ENCODE results near the gene PHF11. TPM values are rescaled to one million over a fixed set of nuclear protein-coding genes. Genes with fewer than 3 reads are reported as not detected.

PHF11 gene
- total RNA-seq, 2 experiments from 2014 or later = 29.9 to 59.8 TPM

DNA sequence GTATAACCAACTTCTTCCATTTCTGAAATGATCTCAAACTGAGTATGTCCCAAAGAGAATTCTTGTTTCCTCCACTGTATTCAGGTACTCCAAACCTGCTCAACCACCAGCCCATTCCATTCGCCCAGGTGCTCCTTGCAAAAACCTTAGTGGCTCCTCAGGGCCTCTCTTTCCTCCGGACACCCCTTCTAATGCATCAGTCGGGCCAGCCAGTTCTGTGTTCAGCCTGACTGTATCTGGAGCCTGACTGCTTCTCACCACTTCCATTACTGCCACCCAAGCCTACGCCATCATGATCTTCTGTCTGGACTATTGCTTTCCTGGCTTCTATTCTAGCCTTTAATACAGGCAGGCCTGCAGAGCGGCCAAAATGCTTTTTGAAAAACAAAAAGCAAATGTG is 1.5 kb downstream of the PHF11 start:
- no peaks in the 10 kb centered on the region for H4K20me1 ChIP-seq (ENCODE audit: insufficient read depth, low read length)
- peak overlapping the region; percentile 27 for H3K27ac ChIP-seq (ENCODE audit: low read depth, low read length, poor library complexity, severe bottlenecking)
- H3K9me3 ChIP-seq (ENCODE audit: low read length) = no peaks in the 10 kb centered on the region
- no peak overlapping the region for H3K4me3 ChIP-seq (ENCODE audit: low read depth, low read length, poor library complexity, severe bottlenecking)
- peak overlapping the region; percentile 89; the same call in 1 of the 2 replicates for H3K4me2 ChIP-seq (ENCODE audit: low read length)
- TF ChIP-seq EZH2phosphoT487 (IDR thresholded peaks at IDR 0.05; ENCODE audit: borderline replicate concordance, low read depth, low read length) = no peak
- TF ChIP-seq, protein P1, sequence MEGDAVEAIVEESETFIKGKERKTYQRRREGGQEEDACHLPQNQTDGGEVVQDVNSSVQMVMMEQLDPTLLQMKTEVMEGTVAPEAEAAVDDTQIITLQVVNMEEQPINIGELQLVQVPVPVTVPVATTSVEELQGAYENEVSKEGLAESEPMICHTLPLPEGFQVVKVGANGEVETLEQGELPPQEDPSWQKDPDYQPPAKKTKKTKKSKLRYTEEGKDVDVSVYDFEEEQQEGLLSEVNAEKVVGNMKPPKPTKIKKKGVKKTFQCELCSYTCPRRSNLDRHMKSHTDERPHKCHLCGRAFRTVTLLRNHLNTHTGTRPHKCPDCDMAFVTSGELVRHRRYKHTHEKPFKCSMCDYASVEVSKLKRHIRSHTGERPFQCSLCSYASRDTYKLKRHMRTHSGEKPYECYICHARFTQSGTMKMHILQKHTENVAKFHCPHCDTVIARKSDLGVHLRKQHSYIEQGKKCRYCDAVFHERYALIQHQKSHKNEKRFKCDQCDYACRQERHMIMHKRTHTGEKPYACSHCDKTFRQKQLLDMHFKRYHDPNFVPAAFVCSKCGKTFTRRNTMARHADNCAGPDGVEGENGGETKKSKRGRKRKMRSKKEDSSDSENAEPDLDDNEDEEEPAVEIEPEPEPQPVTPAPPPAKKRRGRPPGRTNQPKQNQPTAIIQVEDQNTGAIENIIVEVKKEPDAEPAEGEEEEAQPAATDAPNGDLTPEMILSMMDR (conservative IDR thresholded peaks at IDR 0.05; ENCODE audit: low read length) = no peak
- peaks cover 44% of the 10 kb centered on the region for H3K4me1 ChIP-seq (ENCODE audit: insufficient read depth, low read length, poor library complexity, severe bottlenecking)
- no peak overlapping the region for H2AFZ ChIP-seq (ENCODE audit: low read length)
- intact Hi-C loops (cut with micrococcal nuclease; ENCODE audit: unreplicated experiment) = loop anchor here (5.0 kb wide), 1 partner anchor 90 kb away; the partner anchor contains the start of gene RCBTB1
- ChIA-PET CTCF (ENCODE audit: unreplicated experiment) (interaction anchor here (1.4 kb wide), 1 partner anchor 54 kb away, joined by 3 read pairs; the partner anchor contains the start of gene CAB39L), POLR2A (interaction anchor here (0.8 to 2.8 kb wide), 2 partner anchors 53 to 64 kb away, joined by 3 to 28 read pairs; partner anchors contain the start of genes CAB39L and SETDB2)
- peaks cover 33% of the 10 kb centered on the region for H3K36me3 ChIP-seq (ENCODE audit: insufficient read depth, low read length)
- H3K9me2 ChIP-seq (ENCODE audit: insufficient read depth, low read length) = no peaks in the 10 kb centered on the region
- no peaks in the 10 kb centered on the region; the same call in 1 of the 2 replicates for H3K79me2 ChIP-seq (ENCODE audit: insufficient read depth, low read depth, low read length)
- DNase-seq (ENCODE audit: low spot score) = no peak
- BruUV-seq (replicated peaks) = TSS peak; percentile 36

- Histone ChIP-seq H3K4me1 (ENCODE audit: insufficient read depth, low read length, poor library complexity, severe bottlenecking) (peaks cover 40% of the 10 kb centered on the region), H4K20me1 (ENCODE audit: insufficient read depth, low read length) (no peaks in the 10 kb centered on the region), H3K27ac (ENCODE audit: low read depth, low read length, poor library complexity, severe bottlenecking) (peak overlapping the region; percentile 27), H3K4me2 (ENCODE audit: low read length) (peak overlapping the region; percentile 89; the same call in 1 of the 2 replicates), H3K36me3 (ENCODE audit: insufficient read depth, low read length) (peaks cover 34% of the 10 kb centered on the region), H3K9me3 (ENCODE audit: low read length) (no peaks in the 10 kb centered on the region), H3K4me3 (ENCODE audit: low read depth, low read length, poor library complexity, severe bottlenecking) (no peak overlapping the region), H2AFZ (ENCODE audit: low read length) (no peak overlapping the region), H3K9me2 (ENCODE audit: insufficient read depth, low read length) (no peaks in the 10 kb centered on the region), H3K79me2 (ENCODE audit: insufficient read depth, low read depth, low read length) (no peaks in the 10 kb centered on the region; the same call in 1 of the 2 replicates)
- intact Hi-C loops (cut with micrococcal nuclease; ENCODE audit: unreplicated experiment) = loop anchor here (5.0 kb wide), 1 partner anchor 89 kb away; the partner anchor contains the start of gene RCBTB1
- BruUV-seq (replicated peaks) = no TSS peak
- ChIA-PET CTCF (ENCODE audit: unreplicated experiment) (interaction anchor here (0.9 kb wide), 1 partner anchor 41 kb away, joined by 3 read pairs; no protein-coding TSS in a partner anchor), POLR2A (no interaction called here)
- DNase-seq (ENCODE audit: low spot score) = no peak
- TF ChIP-seq EZH2phosphoT487 (IDR thresholded peaks at IDR 0.05; ENCODE audit: borderline replicate concordance, low read depth, low read length) = no peak
- TF ChIP-seq, protein P1 (conservative IDR thresholded peaks at IDR 0.05; ENCODE audit: low read length) = no peak
These were observed 2.5 kb downstream of the PHF11 start for GRCh38 chr13:49498206-49498605.

Measured in OCI-LY7 (cell line).